PC-3 (cell line): ENCODE measurements around the gene ACTN4.

Experiments used
- CTCF ChIP-seq: fragments of 300-600 bp; sonication (generic); conservative IDR thresholded peaks from 2 replicates; pipeline ENCODE4 v1.5.1; 2017; ENCODE audit warnings: antibody characterized with exemption, low read depth, mild to moderate bottlenecking, low read length
- EZH2phosphoT487 ChIP-seq: fragments of 300-600 bp; sonication (generic); IDR thresholded peaks from 2 replicates; pipeline ENCODE4 v1.6.1; 2018; ENCODE audit warnings: mild to moderate bottlenecking, antibody characterized with exemption, low read length, borderline replicate concordance

GRCh38 chr19:38640368-38640767 lies 7.1 kb upstream of the ACTN4 start:
- no peak for TF ChIP-seq EZH2phosphoT487
- TF ChIP-seq CTCF = no peak
